ENCODE measurements around the gene LARP4.

LARP4 gene

DNA sequence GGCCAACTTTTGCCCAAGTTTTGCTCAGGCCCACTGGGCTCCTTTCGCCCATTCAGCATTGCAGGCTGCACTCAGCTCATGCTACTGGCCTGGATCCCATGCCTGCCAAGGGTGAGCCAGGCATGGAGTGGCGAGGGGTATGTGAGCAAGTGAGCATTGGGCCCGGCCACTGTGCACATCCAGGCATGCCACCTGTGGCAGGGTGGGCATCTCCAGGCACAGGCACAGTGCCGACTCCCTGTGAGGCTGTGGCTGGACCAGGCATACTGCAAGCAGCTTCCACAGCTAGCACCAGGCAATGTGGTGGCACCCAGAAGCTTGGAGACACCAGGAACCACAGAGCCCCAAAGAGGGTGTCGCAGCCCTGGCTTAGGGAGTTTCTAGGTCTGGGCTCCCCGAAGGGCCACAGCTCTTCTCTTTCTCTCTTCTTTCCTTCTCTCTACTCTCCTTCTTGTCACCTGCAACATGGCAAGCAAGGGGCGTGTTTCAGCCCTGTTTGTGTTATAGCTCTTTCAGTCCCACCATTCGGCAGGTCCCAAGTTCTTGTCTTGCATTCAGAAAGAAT lies 19.8 kb upstream of the LARP4 start:
- Histone ChIP-seq H3K36me3 (ENCODE audit: control insufficient read depth in 2 of 2, insufficient read depth in 1 of 2, low read length in 2 of 2) (no peaks in the 10 kb centered on the region), H3K9me3 (ENCODE audit: control insufficient read depth, insufficient read depth, low read depth, low read length) (no peaks in the 10 kb centered on the region), H3K4me1 (ENCODE audit: control insufficient read depth, insufficient read depth, low read length) (no peaks in the 10 kb centered on the region), H3K4me3 (ENCODE audit: low read depth, low read length) (no peak overlapping the region), H3K27ac (ENCODE audit: extremely low read depth, low read depth, low read length) (no peak overlapping the region)
- CTCF ChIA-PET: no interaction called here
- TF ChIP-seq ZNF404 (tag by site-specific recombination; IDR thresholded peaks at IDR 0.05) (no peak), TCF7L2 (IDR thresholded peaks at IDR 0.05; ENCODE audit: borderline replicate concordance, low read depth, low read length) (no peak), SCRT2 (tag by site-specific recombination; IDR thresholded peaks at IDR 0.05) (peak; percentile 45; the same call in 1 of the 2 replicates)
- POLR2A ChIA-PET: interaction anchor here (0.7 kb wide), 1 partner anchor 11 kb away, joined by 6 read pairs; no protein-coding TSS in a partner anchor

- CTCF ChIA-PET: interaction anchor here (0.6 to 0.7 kb wide), 2 partner anchors 61 to 72 kb away, joined by 3 to 4 read pairs; no protein-coding TSS in a partner anchor
- no peaks in the 10 kb centered on the region for H3K36me3 ChIP-seq (ENCODE audit: control insufficient read depth in 2 of 2, insufficient read depth in 1 of 2, low read length in 2 of 2)
- H3K27ac ChIP-seq (ENCODE audit: extremely low read depth, low read depth, low read length): no peak overlapping the region
- H3K4me3 ChIP-seq (ENCODE audit: low read depth, low read length): no peak overlapping the region
- no peaks in the 10 kb centered on the region for H3K4me1 ChIP-seq (ENCODE audit: control insufficient read depth, insufficient read depth, low read length)
- POLR2A ChIA-PET: interaction anchor here (0.5 kb wide), 1 partner anchor 696 kb away, joined by 3 read pairs; the partner anchor contains the start of gene CSRNP2
- TF ChIP-seq, protein P1, sequence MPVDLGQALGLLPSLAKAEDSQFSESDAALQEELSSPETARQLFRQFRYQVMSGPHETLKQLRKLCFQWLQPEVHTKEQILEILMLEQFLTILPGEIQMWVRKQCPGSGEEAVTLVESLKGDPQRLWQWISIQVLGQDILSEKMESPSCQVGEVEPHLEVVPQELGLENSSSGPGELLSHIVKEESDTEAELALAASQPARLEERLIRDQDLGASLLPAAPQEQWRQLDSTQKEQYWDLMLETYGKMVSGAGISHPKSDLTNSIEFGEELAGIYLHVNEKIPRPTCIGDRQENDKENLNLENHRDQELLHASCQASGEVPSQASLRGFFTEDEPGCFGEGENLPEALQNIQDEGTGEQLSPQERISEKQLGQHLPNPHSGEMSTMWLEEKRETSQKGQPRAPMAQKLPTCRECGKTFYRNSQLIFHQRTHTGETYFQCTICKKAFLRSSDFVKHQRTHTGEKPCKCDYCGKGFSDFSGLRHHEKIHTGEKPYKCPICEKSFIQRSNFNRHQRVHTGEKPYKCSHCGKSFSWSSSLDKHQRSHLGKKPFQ (tag by site-specific recombination; IDR thresholded peaks at IDR 0.05): no peak
- peak; percentile 92 for TF ChIP-seq PRDM10 (tag by site-specific recombination; IDR thresholded peaks at IDR 0.05)
- no peak for TF ChIP-seq ZNF623 (tag by site-specific recombination; IDR thresholded peaks at IDR 0.05)
- TF ChIP-seq YY2 (tag by site-specific recombination; IDR thresholded peaks at IDR 0.05): no peak
- TF ChIP-seq, protein P2, sequence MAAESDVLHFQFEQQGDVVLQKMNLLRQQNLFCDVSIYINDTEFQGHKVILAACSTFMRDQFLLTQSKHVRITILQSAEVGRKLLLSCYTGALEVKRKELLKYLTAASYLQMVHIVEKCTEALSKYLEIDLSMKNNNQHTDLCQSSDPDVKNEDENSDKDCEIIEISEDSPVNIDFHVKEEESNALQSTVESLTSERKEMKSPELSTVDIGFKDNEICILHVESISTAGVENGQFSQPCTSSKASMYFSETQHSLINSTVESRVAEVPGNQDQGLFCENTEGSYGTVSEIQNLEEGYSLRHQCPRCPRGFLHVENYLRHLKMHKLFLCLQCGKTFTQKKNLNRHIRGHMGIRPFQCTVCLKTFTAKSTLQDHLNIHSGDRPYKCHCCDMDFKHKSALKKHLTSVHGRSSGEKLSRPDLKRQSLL (tag by site-specific recombination; IDR thresholded peaks at IDR 0.05): no peak
- TF ChIP-seq SP2 (tag by site-specific recombination; IDR thresholded peaks at IDR 0.05): no peak
- no peak for TF ChIP-seq SP7 (tag by site-specific recombination; IDR thresholded peaks at IDR 0.05)
- no peak for TF ChIP-seq SALL2 (tag by site-specific recombination; IDR thresholded peaks at IDR 0.05; ENCODE audit: borderline replicate concordance)
- 0 out of 2 replicates have a peak, but pooled peaks have one; percentile 50 for TF ChIP-seq ZBTB17 (tag by site-specific recombination; IDR thresholded peaks at IDR 0.05)
- no peak for TF ChIP-seq ZNF654 (tag by site-specific recombination; IDR thresholded peaks at IDR 0.05; ENCODE audit: low read depth)
- peak; percentile 34 for TF ChIP-seq PRDM1 (tag by site-specific recombination; IDR thresholded peaks at IDR 0.05)
- TF ChIP-seq ZBTB20 (tag by site-specific recombination; IDR thresholded peaks at IDR 0.05): no peak
- no peak for TF ChIP-seq PATZ1 (tag by site-specific recombination; IDR thresholded peaks at IDR 0.05)
- TF ChIP-seq ZNF449 (tag by site-specific recombination; IDR thresholded peaks at IDR 0.05): no peak
- TF ChIP-seq, protein P3, sequence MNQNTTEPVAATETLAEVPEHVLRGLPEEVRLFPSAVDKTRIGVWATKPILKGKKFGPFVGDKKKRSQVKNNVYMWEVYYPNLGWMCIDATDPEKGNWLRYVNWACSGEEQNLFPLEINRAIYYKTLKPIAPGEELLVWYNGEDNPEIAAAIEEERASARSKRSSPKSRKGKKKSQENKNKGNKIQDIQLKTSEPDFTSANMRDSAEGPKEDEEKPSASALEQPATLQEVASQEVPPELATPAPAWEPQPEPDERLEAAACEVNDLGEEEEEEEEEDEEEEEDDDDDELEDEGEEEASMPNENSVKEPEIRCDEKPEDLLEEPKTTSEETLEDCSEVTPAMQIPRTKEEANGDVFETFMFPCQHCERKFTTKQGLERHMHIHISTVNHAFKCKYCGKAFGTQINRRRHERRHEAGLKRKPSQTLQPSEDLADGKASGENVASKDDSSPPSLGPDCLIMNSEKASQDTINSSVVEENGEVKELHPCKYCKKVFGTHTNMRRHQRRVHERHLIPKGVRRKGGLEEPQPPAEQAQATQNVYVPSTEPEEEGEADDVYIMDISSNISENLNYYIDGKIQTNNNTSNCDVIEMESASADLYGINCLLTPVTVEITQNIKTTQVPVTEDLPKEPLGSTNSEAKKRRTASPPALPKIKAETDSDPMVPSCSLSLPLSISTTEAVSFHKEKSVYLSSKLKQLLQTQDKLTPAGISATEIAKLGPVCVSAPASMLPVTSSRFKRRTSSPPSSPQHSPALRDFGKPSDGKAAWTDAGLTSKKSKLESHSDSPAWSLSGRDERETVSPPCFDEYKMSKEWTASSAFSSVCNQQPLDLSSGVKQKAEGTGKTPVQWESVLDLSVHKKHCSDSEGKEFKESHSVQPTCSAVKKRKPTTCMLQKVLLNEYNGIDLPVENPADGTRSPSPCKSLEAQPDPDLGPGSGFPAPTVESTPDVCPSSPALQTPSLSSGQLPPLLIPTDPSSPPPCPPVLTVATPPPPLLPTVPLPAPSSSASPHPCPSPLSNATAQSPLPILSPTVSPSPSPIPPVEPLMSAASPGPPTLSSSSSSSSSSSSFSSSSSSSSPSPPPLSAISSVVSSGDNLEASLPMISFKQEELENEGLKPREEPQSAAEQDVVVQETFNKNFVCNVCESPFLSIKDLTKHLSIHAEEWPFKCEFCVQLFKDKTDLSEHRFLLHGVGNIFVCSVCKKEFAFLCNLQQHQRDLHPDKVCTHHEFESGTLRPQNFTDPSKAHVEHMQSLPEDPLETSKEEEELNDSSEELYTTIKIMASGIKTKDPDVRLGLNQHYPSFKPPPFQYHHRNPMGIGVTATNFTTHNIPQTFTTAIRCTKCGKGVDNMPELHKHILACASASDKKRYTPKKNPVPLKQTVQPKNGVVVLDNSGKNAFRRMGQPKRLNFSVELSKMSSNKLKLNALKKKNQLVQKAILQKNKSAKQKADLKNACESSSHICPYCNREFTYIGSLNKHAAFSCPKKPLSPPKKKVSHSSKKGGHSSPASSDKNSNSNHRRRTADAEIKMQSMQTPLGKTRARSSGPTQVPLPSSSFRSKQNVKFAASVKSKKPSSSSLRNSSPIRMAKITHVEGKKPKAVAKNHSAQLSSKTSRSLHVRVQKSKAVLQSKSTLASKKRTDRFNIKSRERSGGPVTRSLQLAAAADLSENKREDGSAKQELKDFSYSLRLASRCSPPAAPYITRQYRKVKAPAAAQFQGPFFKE (tag by site-specific recombination; IDR thresholded peaks at IDR 0.05; ENCODE audit: borderline replicate concordance): no peak
- H3K9me3 ChIP-seq (ENCODE audit: control insufficient read depth, insufficient read depth, low read depth, low read length): no peaks in the 10 kb centered on the region
These were observed 13.2 kb upstream of the LARP4 start for GRCh38 chr12:50387487-50387886.

Measured in HEK293 (cell line).